ENCODE measurements around the gene HIVEP1. TPM values are rescaled to one million over a fixed set of nuclear protein-coding genes. Genes with fewer than 3 reads are reported as not detected.

Gene HIVEP1
- total and polyA plus RNA-seq, 2 of the 8 experiments (the other 6 are each of a cell fraction or from before 2014, with no cell fraction given), result 22.6 to 23.1 TPM

DNA sequence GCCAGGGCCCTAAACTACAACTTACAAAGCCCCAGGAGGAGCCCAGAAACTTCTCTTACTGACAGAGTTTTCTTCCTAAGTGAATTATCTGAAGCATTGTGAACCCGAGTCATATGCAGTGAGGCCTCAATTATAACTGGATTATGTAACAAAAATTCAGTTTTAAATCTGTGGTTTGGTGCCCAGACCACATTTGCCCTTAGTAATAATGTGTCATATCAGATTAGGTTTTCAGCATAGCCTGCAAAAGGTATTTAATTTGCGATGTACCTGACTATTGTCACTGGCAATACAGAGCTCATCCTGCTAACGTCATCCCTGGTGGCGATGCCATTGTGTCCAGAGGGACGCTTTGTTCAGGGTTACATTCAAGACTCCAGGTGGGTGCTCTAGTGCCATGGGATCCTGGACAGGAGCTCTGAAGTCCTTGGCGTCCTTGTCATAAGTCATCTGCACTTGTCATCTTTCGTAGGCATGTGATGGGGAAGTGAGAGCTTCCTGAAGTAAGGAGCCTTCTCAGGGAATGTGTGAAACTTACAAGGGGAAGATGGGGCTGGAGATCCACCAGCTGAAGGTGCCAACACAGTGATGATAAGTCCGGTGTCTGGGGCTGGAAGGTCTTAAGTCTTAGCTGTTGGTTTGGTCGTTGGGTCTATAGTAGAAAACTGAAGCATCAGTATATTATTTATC, 65.1 kb downstream of the HIVEP1 start:
- peaks cover 0 to 5% (median 3%) of the 10 kb centered on the region in 4 experiments; a peak in 3 of 7 replicates for H3K4me1 ChIP-seq (replicated peaks in 1 of 4; ENCODE audit: control insufficient read depth in 3 of 4, insufficient read depth in 4 of 4, low read length in 3 of 4)
- CTCF ChIA-PET (ENCODE audit: partially characterized antibody), result interaction anchor here (0.6 to 1.2 kb wide), 4 partner anchors 14 to 801 kb away, joined by 3 read pairs; no protein-coding TSS in a partner anchor
- no peak for FAIRE-seq
- H4K20me1 ChIP-seq (replicated peaks in 1 of 2; ENCODE audit: control insufficient read depth in 1 of 2, insufficient read depth in 2 of 2, low read length in 2 of 2), result peaks cover 5 to 6% of the 10 kb centered on the region in 2 experiments
- H2BK20ac ChIP-seq (ENCODE audit: low read length), result no peak overlapping the region
- H3K27ac ChIP-seq (ENCODE audit: low read depth, low read length), result no peak overlapping the region
- 94% methylated on average over 9 of the region's 9 CpGs; no CpG with 5 or more reads in 1 of the 2 experiments for WGBS, 2 experiments (ENCODE audit: extremely low coverage in 1 of 2, insufficient coverage in 1 of 2, insufficient read length in 1 of 2, insufficient replicate concordance in 2 of 2, low coverage in 1 of 2, low lambda C conversion rate in 2 of 2, missing lambda C conversion rate in 1 of 2)
- no peaks in the 10 kb centered on the region for H3K27me3 ChIP-seq (replicated peaks in 1 of 4; ENCODE audit: control insufficient read depth in 3 of 4, extremely low read depth in 1 of 4, insufficient read depth in 3 of 4, low read length in 3 of 4)
- H2BK5ac ChIP-seq (ENCODE audit: low read depth, low read length), result no peak overlapping the region
- no peak overlapping the region for H3K56ac ChIP-seq (replicated peaks; ENCODE audit: insufficient read length, low read depth, low read length)
- H3K4me2 ChIP-seq (ENCODE audit: insufficient read depth in 1 of 2, low read depth in 2 of 2, low read length in 2 of 2), result no peak overlapping the region
- H3K4ac ChIP-seq (replicated peaks; ENCODE audit: insufficient read length, low read depth, low read length), result no peak overlapping the region
- H3K79me1 ChIP-seq (ENCODE audit: low read depth, low read length), result peaks cover 15% of the 10 kb centered on the region; the same call in 1 of the 2 replicates
- no peak overlapping the region for H3K4me3 ChIP-seq (ENCODE audit: extremely low read depth in 1 of 4, insufficient read depth in 2 of 4, low read depth in 3 of 4, low read length in 4 of 4)
- no peak overlapping the region for H3K23ac ChIP-seq (ENCODE audit: insufficient read length)
- H2BK120ac ChIP-seq (replicated peaks; ENCODE audit: low read depth, low read length), result no peak overlapping the region
- H3K9ac ChIP-seq (replicated peaks in 1 of 4; ENCODE audit: extremely low read depth in 1 of 4, low read depth in 3 of 4, low read length in 3 of 4), result no peak overlapping the region
- no peak overlapping the region for H3K18ac ChIP-seq (ENCODE audit: extremely low read depth, low read length)
- H2BK15ac ChIP-seq (ENCODE audit: low read length), result no peak overlapping the region
- H4K5ac ChIP-seq (ENCODE audit: insufficient read length, low read depth, low read length), result no peak overlapping the region
- POLR2A ChIA-PET (ENCODE audit: partially characterized antibody), result interaction anchor here (1.1 kb wide), 1 partner anchor 11 kb away, joined by 6 read pairs; no protein-coding TSS in a partner anchor
- H3K14ac ChIP-seq (ENCODE audit: insufficient read length), result no peak overlapping the region
- no peak overlapping the region for H2BK12ac ChIP-seq (ENCODE audit: low read depth, low read length)
- H3K9me3 ChIP-seq (ENCODE audit: insufficient read depth in 2 of 2, low read depth in 1 of 2, low read length in 1 of 2), result no peaks in the 10 kb centered on the region
- H2AFZ ChIP-seq (ENCODE audit: low read length), result no peak overlapping the region
- no peak for DNase-seq (ENCODE audit: low read depth in 1 of 2, low spot score in 2 of 2)
- H3K79me2 ChIP-seq (ENCODE audit: control insufficient read depth in 1 of 2, insufficient read depth in 2 of 2, low read length in 2 of 2), result peaks cover 0 to 91% of the 10 kb centered on the region in 2 experiments; a peak in 3 of 4 replicates
- no peak overlapping the region for H2AK5ac ChIP-seq (ENCODE audit: low read depth, low read length)
- no peak overlapping the region for H4K8ac ChIP-seq (ENCODE audit: extremely low read depth, insufficient read depth, low read length)
- H4K91ac ChIP-seq (replicated peaks; ENCODE audit: insufficient read length, low read length), result no peak overlapping the region
- H3K36me3 ChIP-seq (ENCODE audit: control insufficient read depth in 2 of 4, insufficient read depth in 4 of 4, low read length in 3 of 4), result no peaks in the 10 kb centered on the region
- H3K23me2 ChIP-seq (ENCODE audit: low read depth, low read length), result no peaks in the 10 kb centered on the region
- TF ChIP-seq RNF2 (IDR thresholded peaks at IDR 0.05; ENCODE audit: borderline replicate concordance, low read depth, low read length, missing control alignments, poor library complexity, severe bottlenecking) (no peak), POLR2AphosphoS5 (IDR thresholded peaks at IDR 0.05; ENCODE audit: low read depth, low read length) (no peak), PHF8 (conservative IDR thresholded peaks at IDR 0.05; ENCODE audit: low read depth, low read length) (no peak), TAF7 (optimal IDR thresholded peaks at IDR 0.05; ENCODE audit: borderline replicate concordance, low read depth, low read length) (no peak), HDAC6 (IDR thresholded peaks at IDR 0.05; ENCODE audit: low read depth, low read length) (no peak), SP2 (IDR thresholded peaks at IDR 0.05; ENCODE audit: low read length) (no peak), KDM1A (IDR thresholded peaks at IDR 0.05; ENCODE audit: borderline replicate concordance, low read length) (no peak), POLR2A (IDR thresholded peaks at IDR 0.05; ENCODE audit: control extremely low read depth in 1 of 2, low read depth in 2 of 2, low read length in 2 of 2) (no peak), CREB1 (IDR thresholded peaks at IDR 0.05) (no peak), RXRA (IDR thresholded peaks at IDR 0.05; ENCODE audit: insufficient read depth, low read depth, low read length) (no peak), SIX5 (IDR thresholded peaks at IDR 0.05; ENCODE audit: low read depth, low read length) (no peak), TBP (IDR thresholded peaks at IDR 0.05; ENCODE audit: low read depth, low read length) (no peak), POU5F1 (IDR thresholded peaks at IDR 0.05; ENCODE audit: low read depth, low read length) (no peak)
- TF ChIP-seq, protein P1, sequence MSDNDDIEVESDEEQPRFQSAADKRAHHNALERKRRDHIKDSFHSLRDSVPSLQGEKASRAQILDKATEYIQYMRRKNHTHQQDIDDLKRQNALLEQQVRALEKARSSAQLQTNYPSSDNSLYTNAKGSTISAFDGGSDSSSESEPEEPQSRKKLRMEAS (IDR thresholded peaks at IDR 0.05), result no peak
